Putamen (tissue), 1 donor: ENCODE results near the gene CLEC9A.

Source experiments
- DNase-seq: peaks from one replicate; pipeline ENCODE4 v3.0.0-alpha.2; 2016; ENCODE audit warnings: low spot score

CLEC9A gene

DNA sequence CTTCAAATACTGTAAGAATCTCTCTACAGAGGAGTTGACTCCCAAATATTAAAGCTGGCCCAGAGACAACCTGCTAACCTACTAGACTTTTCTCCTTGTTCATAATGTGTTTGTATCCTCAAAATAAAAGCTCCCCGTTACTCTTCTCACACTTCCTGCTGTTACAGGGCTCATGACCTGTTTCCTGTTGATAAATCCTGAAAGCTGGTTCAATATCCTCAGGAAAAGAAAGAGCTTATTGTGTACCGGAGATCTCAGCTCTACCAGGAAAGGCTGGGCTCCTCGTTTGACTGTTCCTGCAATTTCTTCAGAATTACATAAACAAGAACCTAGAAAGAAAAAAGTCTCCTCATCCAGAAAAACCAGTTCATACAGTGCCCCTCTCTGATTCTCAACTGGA lies 37.5 kb downstream of the CLEC9A start:
- DNase-seq = no peak

DNA sequence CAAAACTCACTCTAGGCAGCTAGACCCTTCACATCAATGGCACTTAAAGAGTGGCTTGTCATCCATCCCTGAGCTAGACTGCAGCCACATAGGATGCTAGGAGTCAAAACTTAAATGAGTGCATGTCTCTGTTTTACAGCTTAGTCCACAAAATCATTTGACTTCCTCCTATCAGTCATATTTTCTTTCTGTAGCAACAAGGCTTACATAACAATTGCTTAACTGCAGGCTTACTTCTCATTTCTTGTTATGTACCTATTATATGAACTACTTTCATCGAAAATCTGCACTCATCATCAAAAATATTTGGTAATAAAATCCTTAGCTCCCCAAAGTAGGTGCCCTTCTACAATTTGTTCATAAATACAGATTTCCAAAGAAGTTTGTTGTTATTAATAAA lies 38.2 kb downstream of the CLEC9A start:
- no peak for DNase-seq

DNA sequence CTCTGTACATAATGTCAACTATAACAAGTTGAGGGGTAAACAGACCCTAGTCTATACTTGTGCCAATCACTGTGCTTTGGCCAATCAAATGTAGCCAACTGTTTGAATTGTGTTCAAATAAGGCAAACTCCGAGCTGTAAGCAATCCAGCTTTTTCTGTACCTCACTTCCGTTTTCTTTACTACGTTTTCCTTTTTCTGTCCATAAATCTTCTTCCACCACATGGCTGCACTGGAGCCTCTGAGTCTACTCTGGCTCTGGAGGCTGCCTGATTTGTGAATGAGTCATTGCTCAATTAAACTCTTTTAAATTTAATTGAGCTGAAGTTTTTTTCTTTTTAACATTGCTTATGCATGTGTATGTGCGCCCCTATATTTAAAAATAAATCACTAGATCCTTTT lies 38.6 kb downstream of the CLEC9A start:
- DNase-seq = no peak

DNA sequence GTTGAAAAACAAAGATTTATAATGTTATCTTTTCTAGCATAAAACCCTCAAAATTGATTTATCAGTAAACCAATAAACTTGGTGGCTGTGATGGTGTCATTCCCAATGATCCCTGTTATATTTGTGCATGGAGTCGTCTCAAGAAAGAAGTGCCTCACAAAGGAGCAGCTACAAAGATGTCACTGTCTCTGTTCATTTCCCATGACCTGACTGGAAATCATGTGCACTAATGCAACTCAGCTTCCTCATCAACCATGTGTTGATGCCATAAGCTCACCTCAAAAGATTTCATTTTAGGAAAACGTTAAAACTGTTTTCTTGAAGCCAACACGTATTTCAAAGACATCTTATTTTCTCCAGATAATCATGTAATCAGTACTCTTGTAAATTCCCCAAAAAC lies 39.5 kb downstream of the CLEC9A start:
- no peak for DNase-seq

DNA sequence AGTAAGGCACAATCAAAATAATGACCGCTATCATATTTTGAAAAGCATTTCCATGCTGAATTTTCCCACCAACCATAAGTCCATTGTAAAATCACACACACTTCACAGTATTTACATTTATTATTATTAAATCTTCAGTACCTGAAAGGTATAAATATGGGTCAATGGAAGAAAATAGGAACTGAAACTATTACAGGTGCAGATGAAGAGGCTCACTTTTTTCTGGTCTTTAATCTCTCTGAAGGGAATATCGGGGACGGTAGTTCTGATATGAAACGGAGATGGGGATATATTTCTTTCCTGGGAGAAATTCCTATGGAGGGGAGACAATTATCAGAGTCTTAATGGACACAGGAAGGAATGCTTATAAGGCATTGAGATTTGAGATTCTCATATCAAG lies 39.9 kb downstream of the CLEC9A start:
- no peak for DNase-seq

DNA sequence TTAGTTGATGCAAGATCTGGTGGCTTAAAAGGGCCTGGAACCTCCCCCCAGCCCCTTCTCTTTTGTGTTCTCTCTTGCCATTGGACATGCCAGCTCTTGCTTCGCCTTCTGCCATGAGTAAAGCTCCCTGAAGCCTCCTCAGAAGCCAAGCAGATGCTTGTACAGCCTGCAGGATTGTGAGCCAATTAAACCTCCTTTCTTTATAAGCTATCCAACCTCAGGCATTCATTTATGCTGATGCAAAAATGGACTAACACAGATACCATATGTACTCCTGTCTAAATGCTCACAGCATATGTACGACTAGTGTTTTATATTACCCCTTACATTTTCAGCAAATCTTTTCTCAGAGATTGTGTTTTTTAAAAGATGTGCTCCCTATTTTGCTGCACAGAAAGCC lies 41.6 kb downstream of the CLEC9A start:
- no peak for DNase-seq

DNA sequence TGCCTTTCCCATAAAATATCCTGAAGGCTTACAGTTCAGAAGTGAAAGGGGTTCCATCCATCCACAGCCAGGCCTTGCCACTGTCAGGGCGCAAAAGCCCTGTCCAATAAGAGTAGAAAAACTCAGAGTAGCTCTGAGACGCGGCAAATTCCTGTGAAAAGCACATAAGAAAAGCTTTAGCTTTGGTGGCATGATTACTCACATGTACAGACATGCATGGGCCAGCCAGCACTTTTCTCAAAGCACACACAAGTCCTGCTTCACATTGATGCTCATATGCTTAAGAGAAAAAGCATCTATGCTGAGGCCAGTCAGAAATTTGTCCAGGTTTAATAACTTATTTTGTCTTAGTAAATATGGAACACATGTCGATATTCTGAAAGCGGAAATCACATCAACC lies 42.8 kb downstream of the CLEC9A start:
- DNase-seq = no peak

DNA sequence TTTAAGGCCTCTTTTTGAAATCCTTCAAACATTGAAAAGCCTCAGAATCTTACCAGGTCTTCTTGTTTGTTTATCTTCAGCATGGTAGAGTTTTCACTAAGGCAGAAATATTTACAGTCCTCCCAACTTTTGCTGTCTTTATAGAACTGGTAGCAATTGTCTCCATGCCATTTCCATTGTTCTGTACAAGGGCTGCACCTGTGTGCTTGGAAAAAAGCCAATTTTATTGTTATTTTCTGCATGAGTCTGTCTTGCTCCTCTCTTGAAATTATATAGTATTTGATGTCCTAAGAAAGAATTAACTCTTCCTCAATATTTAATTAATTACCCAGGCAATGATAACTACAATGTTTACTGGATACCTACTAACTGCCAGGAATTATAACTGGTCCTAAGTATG lies 45.0 kb downstream of the CLEC9A start:
- DNase-seq = no peak

DNA sequence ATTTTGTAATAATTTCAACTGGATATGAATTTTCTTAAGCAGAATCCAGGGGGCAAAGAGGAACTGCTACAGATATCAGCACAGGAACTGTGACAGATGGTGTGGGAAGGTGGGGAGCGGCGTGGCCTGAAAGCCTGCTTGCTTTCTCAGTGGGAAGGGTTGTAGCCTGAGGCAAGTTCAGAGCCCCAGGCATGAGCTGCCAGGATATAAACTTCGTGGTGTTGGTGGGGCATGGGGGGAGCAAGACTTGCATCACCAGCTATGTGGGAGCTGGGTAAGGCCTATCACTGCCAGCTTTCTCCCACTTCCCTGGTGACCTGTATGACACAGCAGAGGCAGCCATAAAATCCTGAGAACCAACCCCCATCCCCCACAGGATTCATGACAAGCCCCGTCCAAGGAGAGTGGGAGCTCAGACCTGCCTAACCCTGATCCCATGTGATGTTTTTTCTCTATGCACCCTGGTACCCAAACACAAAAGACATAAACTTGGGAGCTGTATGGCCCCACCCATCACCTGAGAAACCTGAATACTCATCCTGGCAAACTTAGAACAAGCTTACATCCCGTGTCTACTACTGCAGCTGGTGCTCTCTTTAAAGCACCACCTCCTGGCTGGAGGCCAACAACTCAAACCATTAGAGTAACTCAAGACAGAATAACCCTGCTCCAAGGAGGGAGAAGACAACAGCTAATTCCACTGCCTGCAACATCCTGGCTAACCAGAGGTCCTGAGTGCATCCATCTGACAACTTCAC lies 51.8 kb downstream of the CLEC9A start:
- DNase-seq = no peak

DNA sequence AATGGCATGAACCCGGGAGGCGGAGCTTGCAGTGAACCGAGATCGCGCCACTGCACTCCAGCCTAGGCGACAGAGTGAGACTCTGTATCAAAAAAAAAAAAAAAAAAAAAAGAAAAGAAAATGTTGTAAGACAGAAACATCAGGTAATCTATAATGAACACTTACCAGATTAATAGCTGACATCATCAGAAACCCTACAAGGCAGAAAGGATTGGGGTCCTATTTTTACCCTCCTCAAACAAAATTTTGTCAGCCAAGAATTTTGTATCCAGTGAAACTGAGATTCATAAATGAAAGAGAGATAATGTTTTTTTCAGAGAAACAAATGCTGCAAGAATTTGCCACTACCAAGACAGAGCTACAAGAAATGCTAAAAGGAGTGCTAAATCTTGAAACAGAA lies 54.3 kb downstream of the CLEC9A start:
- DNase-seq = no peak

DNA sequence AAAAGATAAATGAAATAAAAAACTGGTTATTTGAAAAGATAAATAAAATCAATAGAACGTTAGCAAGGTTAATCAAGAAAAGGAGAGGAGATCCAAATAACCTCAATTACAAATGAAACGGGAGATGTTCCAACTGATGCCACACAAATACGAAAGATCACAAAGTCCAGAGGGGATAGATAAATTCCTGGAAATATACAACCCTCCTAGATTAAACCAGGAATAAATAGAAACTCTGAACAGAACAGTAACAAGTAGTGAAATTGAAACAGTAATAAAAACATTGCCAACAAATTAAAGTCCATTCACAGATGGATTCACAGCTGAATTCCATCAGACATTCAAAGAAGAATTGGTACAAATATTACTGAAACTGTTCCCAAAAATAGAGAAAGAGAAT lies 55.9 kb downstream of the CLEC9A start:
- no peak for DNase-seq

DNA sequence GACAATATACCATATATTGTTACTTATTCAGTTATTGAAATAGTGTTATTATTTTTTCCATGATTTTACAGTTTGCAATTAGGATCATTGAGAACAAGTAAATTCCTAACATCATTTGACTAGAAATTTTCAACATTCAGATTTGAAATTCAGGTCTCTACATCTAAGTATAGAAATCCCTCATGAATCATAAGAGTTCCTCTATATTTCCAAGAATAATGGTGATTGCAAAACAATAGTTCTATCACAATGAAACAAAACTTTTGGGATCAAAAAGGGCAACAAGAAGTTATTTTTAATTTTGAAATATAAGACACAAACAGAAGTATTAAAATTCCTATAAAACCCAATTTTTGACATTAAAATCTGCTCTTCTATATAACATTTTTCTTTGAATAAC lies 57.5 kb downstream of the CLEC9A start:
- no peak for DNase-seq

DNA sequence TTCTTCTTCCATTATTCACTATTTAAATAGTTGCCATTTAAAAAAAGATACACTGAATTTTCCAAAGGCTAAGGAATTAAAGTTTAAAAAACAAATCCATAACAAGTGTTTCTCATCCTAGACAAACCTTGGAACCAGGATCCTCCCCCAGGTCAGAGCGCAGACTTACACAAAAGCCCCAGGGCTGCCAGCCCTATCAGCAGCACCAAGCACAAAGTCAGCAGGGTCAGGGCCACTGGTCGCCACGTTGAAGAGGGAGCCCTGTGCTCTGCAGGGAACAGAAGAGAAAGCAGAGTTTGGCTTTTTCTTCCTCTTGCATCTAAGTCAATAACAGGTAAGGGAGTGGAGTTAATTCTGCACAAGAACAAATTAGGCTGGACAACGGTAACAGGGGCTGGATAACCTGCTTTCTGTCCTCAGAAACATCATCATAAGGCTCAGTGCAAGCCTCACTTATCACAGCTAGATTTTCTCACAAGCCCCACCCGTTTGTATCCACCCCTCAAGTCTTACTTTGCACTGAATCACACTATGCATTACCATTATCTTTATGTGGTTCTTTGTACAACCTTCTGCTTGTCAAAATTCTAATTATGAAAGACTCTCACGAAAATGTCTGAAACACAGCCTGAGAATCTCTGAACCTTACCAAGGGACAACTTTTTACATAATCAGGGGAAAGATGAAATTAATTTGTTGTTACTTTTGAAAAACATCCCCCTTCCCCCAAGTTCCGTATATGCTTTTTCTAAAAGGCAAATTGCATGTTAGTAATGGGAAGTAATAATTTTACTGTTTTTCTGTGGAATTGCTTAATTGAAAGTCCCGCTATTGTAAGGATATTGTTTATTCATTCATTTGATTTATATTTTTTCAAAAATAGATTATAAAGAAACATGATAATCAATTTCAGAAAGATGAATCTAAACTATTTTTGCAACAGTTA lies 58.7 kb downstream of the CLEC9A start:
- DNase-seq = no peak

DNA sequence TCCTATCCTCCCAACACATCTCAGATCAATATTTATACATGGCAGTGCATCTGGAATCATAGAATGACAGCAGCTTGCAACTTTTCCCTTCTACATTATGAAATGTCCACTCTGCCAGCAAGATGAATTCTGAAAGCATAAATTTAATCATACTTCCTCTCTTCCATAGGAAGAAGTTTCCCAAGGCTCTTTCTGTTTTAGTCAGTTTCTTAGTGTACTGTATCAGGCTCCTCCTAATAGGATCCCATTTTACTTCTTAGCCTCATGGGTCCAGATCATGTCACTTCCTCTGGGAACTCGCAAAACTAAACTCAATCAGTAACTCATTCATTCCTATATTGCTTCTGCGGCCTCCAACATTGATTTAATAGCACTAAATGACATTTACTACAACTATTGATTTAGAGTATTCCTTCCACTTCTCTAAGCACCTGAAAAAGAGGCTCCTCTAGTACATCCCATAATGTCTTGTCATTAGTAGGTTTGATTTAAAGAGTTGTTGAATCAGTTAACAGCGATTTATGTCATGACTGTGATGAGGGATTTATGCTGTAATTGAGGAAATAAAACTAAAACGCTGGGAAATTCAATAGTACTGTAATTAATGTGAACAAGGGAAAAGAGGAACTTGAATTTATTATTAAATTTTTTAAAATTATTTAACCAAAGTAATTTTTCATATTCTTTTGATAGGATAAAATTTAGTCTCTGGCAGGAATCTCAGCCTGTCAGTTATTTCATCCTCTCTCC lies 64.3 kb downstream of the CLEC9A start:
- no peak for DNase-seq

DNA sequence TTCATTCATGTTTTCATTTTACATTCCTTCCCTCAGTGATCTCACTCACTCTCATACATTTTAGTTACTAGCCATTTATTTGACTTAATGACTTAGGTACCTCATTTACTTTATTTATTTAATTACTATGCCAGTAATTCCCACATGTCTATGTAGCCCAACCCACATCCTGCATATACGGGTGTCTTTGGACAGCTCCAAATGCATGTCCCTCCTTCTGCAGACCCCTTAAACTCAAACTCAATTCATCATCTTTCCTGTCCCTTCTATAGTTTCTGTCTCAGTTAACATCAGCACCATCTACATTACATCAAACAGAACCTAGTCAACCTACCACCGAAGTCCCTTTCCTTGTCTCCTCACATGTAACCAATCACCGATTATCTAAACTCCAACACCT lies 65.5 kb downstream of the CLEC9A start:
- DNase-seq = no peak

DNA sequence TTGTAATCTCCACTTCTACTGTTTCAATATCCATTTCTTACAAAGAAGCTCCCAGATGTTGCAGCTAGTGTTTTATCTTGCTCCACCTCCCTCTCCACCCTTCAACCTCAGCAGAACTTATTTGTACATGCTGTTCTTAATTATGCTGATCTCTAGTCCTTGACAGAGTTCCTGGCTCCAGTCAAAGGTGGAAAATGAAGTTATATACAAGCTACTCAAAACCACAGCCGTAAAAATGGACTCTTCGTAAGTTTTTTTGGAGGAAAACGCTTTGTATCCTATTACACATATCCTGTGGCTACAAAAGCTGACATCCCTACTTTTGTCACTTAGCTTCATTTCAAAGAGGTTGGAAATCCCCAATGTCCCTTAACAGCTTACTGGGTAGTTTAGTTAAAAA lies 67.0 kb downstream of the CLEC9A start:
- DNase-seq = no peak

DNA sequence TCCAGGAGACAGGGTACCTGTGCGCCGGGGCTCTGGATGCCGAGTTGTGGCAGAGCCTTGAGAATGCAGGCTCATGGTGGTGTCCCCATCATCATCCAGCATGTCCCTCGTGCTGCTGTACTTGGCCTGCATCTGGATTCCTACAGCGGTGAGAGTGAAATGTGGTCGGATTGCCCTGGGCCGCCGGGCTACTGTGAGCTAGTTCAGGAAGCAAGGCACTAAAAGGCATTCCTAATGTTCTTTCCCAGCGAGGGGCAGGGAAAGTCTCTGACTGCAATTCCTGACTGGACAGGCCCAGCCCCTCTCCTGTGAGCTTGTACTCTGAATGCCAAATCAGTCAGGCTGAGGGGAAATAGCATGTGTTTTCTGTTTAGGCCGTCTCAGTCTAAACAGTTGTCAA lies 68.3 kb downstream of the CLEC9A start, which contains the start of gene CLEC1A:
TSS of gene CLEC1A (minus strand) at position 195 of the 400 bp plus-strand sequence. CDS start at position 132, 63 bp downstream.
- no peak for DNase-seq

DNA sequence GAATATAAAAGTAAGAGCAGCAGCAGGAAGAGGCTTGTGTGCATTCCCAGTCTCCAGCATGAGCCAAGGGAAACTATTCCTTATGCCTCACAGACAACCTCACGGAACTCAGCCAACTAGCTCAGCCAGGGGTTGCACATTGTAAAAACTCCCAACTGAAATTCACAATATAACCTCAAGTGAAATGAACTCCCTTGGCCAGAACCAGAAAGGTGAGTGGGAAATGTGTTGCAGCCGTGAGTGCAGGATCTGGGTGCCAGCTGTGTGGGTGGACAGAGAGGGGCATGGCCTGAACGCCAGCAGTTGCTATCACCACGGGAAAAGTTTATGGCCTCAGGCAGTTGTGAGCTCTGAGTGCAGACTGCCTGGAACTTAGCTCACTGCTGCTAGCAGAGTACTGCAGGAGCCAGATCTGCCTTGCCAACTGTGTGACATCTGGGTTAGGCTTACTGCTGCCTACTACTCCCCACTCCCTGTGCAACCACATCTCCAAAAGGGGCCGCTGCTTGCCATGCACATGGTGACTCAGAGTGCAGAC lies 70.6 kb downstream of the CLEC9A start:
- no peak for DNase-seq

DNA sequence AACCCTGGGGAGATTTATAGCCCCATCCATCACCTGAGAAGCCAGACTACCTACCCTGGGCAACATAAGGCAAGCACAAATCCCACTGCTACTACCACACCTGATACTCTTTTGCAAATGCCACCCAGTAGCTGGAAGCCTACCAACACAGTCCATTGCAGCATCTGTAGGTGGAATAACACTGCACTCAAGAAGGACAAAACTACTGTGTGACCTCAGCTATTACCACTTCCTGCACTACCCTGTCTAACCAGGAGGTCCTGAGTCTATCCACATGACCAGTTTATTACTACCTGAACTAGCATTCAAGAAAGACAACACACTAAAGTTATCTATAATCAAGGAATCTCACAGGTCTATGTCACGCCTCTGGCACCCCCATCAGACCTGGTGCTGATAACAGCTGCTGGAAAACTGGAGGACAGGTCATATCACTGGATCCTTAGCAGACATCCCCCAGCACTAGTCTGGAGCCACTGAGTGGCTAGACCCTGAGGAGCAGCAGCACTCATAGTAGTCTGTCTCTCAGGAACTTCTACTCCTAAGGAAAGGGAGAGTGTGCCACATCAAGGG lies 71.3 kb downstream of the CLEC9A start:
- DNase-seq = no peak

DNA sequence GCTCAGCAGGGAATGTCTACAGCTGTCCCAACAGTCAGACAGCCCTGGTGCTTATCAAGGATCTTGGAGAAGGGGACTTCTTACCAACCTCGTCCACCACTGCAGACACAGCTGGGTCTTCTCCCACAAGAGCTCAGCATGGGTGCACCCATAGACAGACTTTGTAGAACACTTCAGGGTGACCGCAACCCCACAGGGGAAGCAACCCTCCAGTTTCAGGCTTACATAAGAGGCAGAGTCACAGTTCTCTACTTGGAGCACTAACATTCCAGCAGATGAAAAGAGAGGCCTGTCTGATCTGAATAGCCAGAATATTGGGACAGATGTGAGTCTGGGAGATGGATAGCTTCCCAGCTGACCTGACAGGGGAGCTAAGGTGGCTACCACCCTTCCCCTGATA lies 71.8 kb downstream of the CLEC9A start:
- no peak for DNase-seq

DNA sequence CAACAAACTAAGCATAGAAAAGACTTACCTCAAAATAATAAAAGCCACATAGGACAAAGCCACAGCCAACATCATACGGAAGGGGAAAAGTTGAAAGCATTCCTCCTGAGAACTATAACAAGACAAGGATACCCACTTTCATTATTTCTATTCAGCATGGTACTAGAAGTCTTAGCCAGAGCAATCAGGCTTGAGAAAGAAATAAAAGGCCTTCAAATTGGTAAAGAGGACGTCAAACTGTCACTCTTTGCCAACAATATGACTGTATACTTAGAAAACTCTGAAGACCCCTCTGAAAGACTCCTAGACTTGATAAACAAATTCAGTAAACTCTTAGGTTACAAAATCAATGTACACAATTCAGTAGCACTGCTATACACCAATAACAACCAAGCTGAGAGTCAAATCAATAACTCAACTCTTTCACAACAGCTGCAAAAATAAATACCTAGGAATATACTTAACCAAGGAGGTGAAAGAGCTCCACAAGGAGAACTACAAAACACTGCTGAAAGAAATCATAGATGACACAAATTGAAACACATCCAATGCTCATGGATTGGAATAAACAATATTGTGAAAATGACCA lies 79.9 kb downstream of the CLEC9A start:
- no peak for DNase-seq

DNA sequence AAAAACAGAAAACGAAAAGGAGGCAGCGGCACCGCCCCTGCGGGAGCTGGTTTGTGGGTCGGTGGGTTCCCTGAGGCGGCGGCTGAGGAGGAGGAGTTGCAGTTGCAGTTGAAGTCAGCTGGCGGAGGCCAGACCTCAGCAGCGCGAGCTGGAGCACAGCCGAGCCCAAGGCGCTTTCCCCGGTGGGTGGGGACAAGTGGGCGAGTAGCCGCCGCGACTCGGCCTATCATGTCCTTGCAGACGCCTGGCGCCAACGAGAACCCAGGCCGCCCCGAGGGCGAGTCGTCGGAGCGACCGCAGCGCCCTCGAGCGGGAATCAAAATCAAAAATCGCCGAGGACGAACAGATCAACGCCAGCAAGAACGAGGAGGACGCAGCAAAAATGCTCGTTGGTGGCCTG lies 81.0 kb downstream of the CLEC9A start:
- DNase-seq = no peak
